ENCODE measurements around the gene ZNF729. TPM values are rescaled to one million over a fixed set of nuclear protein-coding genes. Genes with fewer than 3 reads are reported as not detected.
"Not testable (repeated sequence)": the region's sequence is repeated elsewhere in the genome, so short reads cannot be mapped to it uniquely, and the experiment has no call there.

ZNF729 gene
- not detected for total RNA-seq

DNA sequence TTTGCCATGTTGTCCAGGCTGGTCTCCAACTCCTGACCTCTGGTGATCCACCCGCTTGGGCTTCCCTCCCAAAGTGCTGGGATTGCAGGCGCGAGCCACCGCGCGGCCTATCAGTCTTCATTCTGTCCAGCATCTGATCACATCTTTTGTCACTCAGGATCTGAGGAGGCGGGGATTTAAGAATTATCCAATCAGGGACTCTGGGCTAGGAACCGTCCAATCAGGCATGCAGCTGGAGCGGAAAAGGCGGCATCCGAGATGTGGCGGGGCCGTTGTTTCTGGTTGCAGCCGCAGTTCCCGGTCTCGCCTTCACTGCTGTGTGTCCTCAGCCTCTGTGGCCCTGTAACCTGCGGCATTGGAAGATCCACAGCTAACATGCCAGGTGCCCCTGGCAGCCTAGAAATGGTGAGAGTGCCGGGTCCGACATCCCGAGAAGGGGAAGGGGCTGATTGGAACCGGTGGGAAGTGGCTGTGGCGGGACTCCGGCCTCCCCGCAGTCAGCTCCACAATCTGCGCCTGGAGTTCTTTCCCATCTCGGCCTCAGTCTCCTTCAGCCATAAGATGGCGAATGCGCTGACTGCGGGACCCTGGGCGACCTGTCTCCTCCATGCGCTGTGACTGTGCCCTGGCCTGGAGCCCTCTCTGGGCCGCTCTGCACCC is at the start of gene ZNF729:
Gene ZNF729, plus strand, starts transcription at position 291 of the 660 bp plus-strand sequence. Its CDS starts 85 bp downstream, at position 376.
- Mint-ChIP-seq H3K36me3 (ENCODE audit: low read depth) (no peaks in the 10 kb centered on the region), H3K27ac (no peak within 1 kb of the TSS), H3K9me3 (peaks cover 5% of the 10 kb centered on the region), H3K4me1 (no peaks in the 10 kb centered on the region), H3K27me3 (peaks cover 6% of the 10 kb centered on the region), H3K4me3 (no peak within 1 kb of the TSS)
- no peak for ATAC-seq (replicated peaks)

- H3K27me3 Mint-ChIP-seq = no peaks in the 10 kb centered on the region
- H3K27ac Mint-ChIP-seq = no peak overlapping the region
- H3K4me3 Mint-ChIP-seq = no peak overlapping the region
- no peaks in the 10 kb centered on the region for H3K4me1 Mint-ChIP-seq
- no peak for ATAC-seq (replicated peaks)
- peaks cover 9% of the 10 kb centered on the region for H3K9me3 Mint-ChIP-seq
- H3K36me3 Mint-ChIP-seq (ENCODE audit: low read depth) = no peaks in the 10 kb centered on the region
These were observed 29.4 kb upstream of the ZNF729 start for GRCh38 chr19:22256856-22257255.

DNA sequence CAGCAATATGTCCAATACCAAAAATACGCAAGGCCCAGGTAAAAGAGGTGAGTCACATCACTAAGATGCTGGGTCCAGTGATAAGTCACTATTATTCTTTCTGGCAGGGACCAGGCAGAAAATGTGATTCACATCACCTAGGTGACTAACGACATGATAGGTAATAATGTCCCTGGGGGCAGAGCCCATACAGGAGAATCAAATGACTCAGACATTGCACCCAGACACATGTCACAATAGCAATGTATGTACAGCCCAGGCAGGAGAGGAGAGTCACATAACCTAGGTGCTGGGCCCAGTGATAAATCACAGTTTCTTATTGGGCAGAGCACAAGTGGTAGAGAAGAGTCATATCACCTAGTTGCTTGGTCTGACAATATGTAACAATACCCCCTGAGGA is 28.9 kb upstream of the ZNF729 start:
- ATAC-seq (replicated peaks) = no peak
- no peaks in the 10 kb centered on the region for H3K4me1 Mint-ChIP-seq
- no peak overlapping the region for H3K27ac Mint-ChIP-seq
- no peaks in the 10 kb centered on the region for H3K36me3 Mint-ChIP-seq (ENCODE audit: low read depth)
- H3K4me3 Mint-ChIP-seq = no peak overlapping the region
- H3K9me3 Mint-ChIP-seq = peaks cover 9% of the 10 kb centered on the region
- no peaks in the 10 kb centered on the region for H3K27me3 Mint-ChIP-seq

DNA sequence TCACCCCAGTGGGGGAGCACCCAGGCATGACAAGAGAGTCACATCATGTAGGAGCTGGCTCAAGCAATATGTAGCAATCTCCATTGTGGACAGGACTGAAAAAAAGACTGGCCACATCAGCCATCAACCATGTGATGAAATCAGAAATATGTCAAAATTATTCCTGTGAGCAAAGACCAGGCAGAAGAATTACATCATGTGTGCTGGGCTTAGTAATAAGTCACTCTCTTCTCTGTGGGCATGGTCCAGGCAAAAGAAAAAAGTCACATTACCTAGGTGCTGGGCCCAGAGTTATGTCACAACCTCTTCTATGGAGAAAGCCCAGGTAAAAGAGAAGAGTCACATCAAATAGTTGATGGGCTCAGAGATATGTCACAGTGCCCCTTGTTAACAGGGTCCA is 28.3 kb upstream of the ZNF729 start:
- no peak for ATAC-seq (replicated peaks)
- no peaks in the 10 kb centered on the region for H3K36me3 Mint-ChIP-seq (ENCODE audit: low read depth)
- no peak overlapping the region for H3K27ac Mint-ChIP-seq
- H3K4me1 Mint-ChIP-seq = no peaks in the 10 kb centered on the region
- H3K4me3 Mint-ChIP-seq = no peak overlapping the region
- H3K9me3 Mint-ChIP-seq = peaks cover 9% of the 10 kb centered on the region
- no peaks in the 10 kb centered on the region for H3K27me3 Mint-ChIP-seq

- Mint-ChIP-seq H3K27ac (no peak overlapping the region), H3K4me3 (no peak overlapping the region), H3K36me3 (ENCODE audit: low read depth) (no peaks in the 10 kb centered on the region), H3K27me3 (no peaks in the 10 kb centered on the region), H3K4me1 (no peaks in the 10 kb centered on the region), H3K9me3 (peaks cover 9% of the 10 kb centered on the region)
- ATAC-seq (replicated peaks) = no peak
These were observed 25.7 kb upstream of the ZNF729 start for GRCh38 chr19:22260499-22260898.

DNA sequence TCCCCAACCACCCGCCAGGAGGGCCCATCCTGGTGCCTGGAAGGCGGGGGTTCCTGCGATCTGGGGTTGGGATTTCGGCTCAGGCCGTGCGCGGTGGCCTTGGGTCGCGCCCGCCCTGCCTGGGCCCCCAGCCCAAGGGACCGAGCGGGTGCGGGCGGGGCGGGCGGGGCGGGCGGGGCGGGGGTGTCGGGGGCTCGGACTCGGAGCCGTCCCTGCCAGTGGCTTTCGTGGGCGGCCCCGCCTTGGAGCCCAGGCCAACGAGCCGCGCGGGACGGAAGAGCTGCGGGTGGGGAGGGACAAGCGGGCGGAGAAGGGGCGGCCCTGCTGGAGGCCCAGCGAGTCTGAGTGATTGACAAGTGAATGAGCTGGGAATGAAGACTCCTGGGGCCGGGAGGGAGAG is 24.6 kb upstream of the ZNF729 start:
- Mint-ChIP-seq H3K27me3 (no peaks in the 10 kb centered on the region), H3K27ac (no peak overlapping the region), H3K36me3 (ENCODE audit: low read depth) (no peaks in the 10 kb centered on the region), H3K9me3 (peaks cover 9% of the 10 kb centered on the region), H3K4me1 (no peaks in the 10 kb centered on the region), H3K4me3 (no peak overlapping the region)
- ATAC-seq (replicated peaks) = no peak

GRCh38 chr19:22263121-22263520 is 23.1 kb upstream of the ZNF729 start:
- Mint-ChIP-seq H3K4me1 (no peaks in the 10 kb centered on the region), H3K4me3 (no peak overlapping the region), H3K9me3 (peaks cover 19% of the 10 kb centered on the region), H3K36me3 (ENCODE audit: low read depth) (no peaks in the 10 kb centered on the region), H3K27me3 (no peaks in the 10 kb centered on the region), H3K27ac (no peak overlapping the region)
- no peak for ATAC-seq (replicated peaks)

DNA sequence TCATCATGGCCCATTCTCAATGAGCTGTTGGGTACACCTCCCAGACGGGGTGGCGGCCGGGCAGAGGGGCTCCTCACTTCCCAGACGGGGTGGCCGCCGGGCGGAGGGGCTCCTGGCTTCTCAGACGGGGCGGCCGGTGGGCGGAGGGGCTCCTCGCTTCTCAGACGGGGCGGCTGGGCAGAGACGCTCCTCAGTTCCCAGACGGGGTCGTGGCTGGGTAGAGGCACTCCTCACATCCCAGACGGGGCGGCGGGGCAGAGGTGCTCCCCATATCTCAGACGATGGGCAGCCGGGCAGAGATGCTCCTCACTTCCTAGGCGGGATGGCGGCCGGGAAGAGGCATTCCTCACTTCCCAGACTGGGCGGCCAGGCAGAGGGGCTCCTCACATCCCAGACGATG is 35.3 kb downstream of the ZNF729 start:
- H3K36me3 Mint-ChIP-seq (ENCODE audit: low read depth); H3K4me1 Mint-ChIP-seq; H3K27me3 Mint-ChIP-seq; H3K27ac Mint-ChIP-seq; H3K4me3 Mint-ChIP-seq; ATAC-seq (replicated peaks): not testable (repeated sequence)
- peaks cover 20% of the 10 kb centered on the region for H3K9me3 Mint-ChIP-seq

DNA sequence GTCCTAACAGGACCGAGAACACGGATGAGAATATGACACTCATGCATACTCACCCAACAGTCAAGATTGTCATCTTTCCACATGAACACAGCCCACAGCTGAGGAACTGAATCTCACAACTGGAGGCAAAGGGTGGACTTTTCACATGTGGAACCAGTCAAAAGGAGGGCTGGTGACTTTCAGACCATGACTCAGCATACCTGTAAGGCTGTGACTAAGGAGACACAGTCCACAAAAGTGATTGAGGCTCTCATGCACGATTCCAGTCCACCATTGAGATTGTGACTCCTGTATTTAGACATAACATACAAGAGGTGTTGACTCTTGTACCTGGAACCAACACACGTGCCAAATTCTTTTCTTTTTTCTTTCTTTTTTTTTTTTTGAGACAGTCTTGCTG is 40.0 kb downstream of the ZNF729 start:
- no peak overlapping the region for H3K27ac Mint-ChIP-seq
- no peaks in the 10 kb centered on the region for H3K36me3 Mint-ChIP-seq (ENCODE audit: low read depth)
- H3K27me3 Mint-ChIP-seq = no peaks in the 10 kb centered on the region
- no peaks in the 10 kb centered on the region for H3K4me1 Mint-ChIP-seq
- no peak for ATAC-seq (replicated peaks)
- H3K9me3 Mint-ChIP-seq = peaks cover 35% of the 10 kb centered on the region
- H3K4me3 Mint-ChIP-seq = no peak overlapping the region

DNA sequence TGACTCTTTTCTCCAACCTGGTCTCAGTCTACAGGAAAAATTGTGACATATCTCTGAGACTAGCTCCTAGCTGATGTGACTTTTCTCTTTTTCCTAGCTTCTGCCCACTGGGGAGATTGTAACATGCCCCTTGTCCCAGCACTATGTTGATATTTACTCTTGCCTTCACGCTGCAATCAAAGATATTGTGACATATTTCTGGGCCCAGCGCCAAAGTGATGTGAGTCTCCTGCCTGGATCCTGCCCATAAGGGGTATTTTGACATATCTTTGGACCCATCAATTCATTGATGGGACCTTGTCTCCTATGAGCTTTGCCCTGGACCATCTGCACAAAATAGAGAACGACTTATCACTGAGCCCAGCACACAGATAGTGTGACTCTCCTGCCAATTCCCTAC is 41.1 kb downstream of the ZNF729 start:
- Mint-ChIP-seq H3K9me3 (peaks cover 35% of the 10 kb centered on the region), H3K27me3 (no peaks in the 10 kb centered on the region), H3K27ac (no peak overlapping the region), H3K4me1 (no peaks in the 10 kb centered on the region), H3K4me3 (no peak overlapping the region), H3K36me3 (ENCODE audit: low read depth) (no peaks in the 10 kb centered on the region)
- no peak for ATAC-seq (replicated peaks)

GRCh38 chr19:22331521-22331920 is 45.3 kb downstream of the ZNF729 start:
- Mint-ChIP-seq H3K9me3 (peaks cover 25% of the 10 kb centered on the region), H3K36me3 (ENCODE audit: low read depth) (no peaks in the 10 kb centered on the region)
- no peak for ATAC-seq (replicated peaks)

GRCh38 chr19:22332924-22333323 is 46.7 kb downstream of the ZNF729 start:
- no peak overlapping the region for H3K4me3 Mint-ChIP-seq
- no peaks in the 10 kb centered on the region for H3K36me3 Mint-ChIP-seq (ENCODE audit: low read depth)
- H3K4me1 Mint-ChIP-seq = no peaks in the 10 kb centered on the region
- no peaks in the 10 kb centered on the region for H3K27me3 Mint-ChIP-seq
- no peak for ATAC-seq (replicated peaks)
- no peak overlapping the region for H3K27ac Mint-ChIP-seq
- peaks cover 16% of the 10 kb centered on the region for H3K9me3 Mint-ChIP-seq

More at GRCh38 chr19:22331521-22331920, 45.3 kb downstream of the ZNF729 start:
- no peaks in the 10 kb centered on the region for H3K4me1 Mint-ChIP-seq
- H3K27ac Mint-ChIP-seq = no peak overlapping the region
- H3K4me3 Mint-ChIP-seq = no peak overlapping the region
- no peaks in the 10 kb centered on the region for H3K27me3 Mint-ChIP-seq

DNA sequence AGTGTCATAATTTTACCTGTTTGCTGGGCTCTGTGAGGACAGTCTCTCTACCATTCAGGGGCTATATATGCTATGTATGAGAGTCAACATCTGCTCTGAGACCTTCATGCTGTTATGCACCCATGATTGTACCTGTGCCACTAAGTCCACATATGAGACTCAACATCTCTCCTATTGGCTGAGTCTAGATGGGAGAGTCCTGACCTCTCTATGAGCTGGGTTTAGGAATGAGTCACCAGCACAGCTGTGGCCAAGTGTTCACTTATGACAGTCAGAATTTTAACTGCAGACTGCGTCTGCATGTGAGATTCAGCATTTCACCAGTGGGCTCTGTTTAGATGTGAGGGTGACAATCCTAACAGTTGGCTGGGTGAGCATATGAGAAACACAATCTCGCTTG is 49.5 kb downstream of the ZNF729 start:
- peaks cover 7% of the 10 kb centered on the region for H3K9me3 Mint-ChIP-seq
- no peaks in the 10 kb centered on the region for H3K27me3 Mint-ChIP-seq
- H3K4me1 Mint-ChIP-seq = no peaks in the 10 kb centered on the region
- H3K4me3 Mint-ChIP-seq = no peak overlapping the region
- peak; percentile 29 for ATAC-seq (replicated peaks)
- no peak overlapping the region for H3K27ac Mint-ChIP-seq
- no peaks in the 10 kb centered on the region for H3K36me3 Mint-ChIP-seq (ENCODE audit: low read depth)

DNA sequence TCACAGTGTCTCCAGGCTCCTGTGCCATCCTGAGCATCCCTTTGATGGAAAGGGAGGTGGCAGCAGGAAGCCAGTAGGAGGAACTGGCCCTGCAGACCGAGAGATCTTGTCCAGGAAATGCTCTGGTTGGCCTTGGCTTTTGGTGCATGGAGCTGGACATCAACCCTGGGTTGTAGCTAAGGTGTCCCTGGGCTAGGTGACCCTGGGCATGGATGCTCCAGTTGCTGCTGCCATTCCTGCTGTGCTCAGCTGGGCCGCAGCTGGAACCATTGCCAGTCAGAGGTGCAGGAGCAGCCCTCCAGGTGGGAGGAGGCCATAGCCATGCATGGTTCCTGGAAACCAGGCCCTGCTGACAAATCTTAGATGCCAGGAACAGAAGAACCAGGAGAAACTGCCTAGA is 68.4 kb downstream of the ZNF729 start:
- peaks cover 2% of the 10 kb centered on the region for H3K9me3 Mint-ChIP-seq
- no peaks in the 10 kb centered on the region for H3K4me1 Mint-ChIP-seq
- no peaks in the 10 kb centered on the region for H3K36me3 Mint-ChIP-seq (ENCODE audit: low read depth)
- H3K27me3 Mint-ChIP-seq = no peaks in the 10 kb centered on the region
- no peak overlapping the region for H3K4me3 Mint-ChIP-seq
- no peak overlapping the region for H3K27ac Mint-ChIP-seq
- no peak for ATAC-seq (replicated peaks)
